ENCODE measurements around the gene OR2M7. TPM values are rescaled to one million over a fixed set of nuclear protein-coding genes. Genes with fewer than 3 reads are reported as not detected.

The OR2M7 gene
- total and polyA plus RNA-seq, 5 donors from 2014 or later, result not detected

Other genes with a start within 250 kb of the OR2M7 start
- not detected for gene OR2L13, start 229.4 kb downstream of the OR2M7 start, total RNA-seq
- not detected for gene OR2L13, start 229.4 kb downstream of the OR2M7 start, polyA plus RNA-seq
- gene OR2M5, start 179.4 kb downstream of the OR2M7 start, total RNA-seq, result not detected
- gene OR2M5, start 179.4 kb downstream of the OR2M7 start, polyA plus RNA-seq, result not detected
- not detected for gene OR2M2, start 149.7 kb downstream of the OR2M7 start, total RNA-seq
- not detected for gene OR2M2, start 149.7 kb downstream of the OR2M7 start, polyA plus RNA-seq
- gene OR2M3, start 127.3 kb downstream of the OR2M7 start, total RNA-seq, result not detected
- not detected for gene OR2M3, start 127.3 kb downstream of the OR2M7 start, polyA plus RNA-seq
- not detected for gene OR2M4, start 93.2 kb downstream of the OR2M7 start, total RNA-seq
- gene OR2M4, start 93.2 kb downstream of the OR2M7 start, polyA plus RNA-seq, result not detected
- not detected for gene OR2T33, start 46.6 kb downstream of the OR2M7 start, total RNA-seq
- gene OR2T33, start 46.6 kb downstream of the OR2M7 start, polyA plus RNA-seq, result not detected
- gene OR2T12, start 21.1 kb downstream of the OR2M7 start, total RNA-seq, result not detected
- gene OR2T12, start 21.1 kb downstream of the OR2M7 start, polyA plus RNA-seq, result not detected
- not detected for gene OR14C36, start 24.2 kb upstream of the OR2M7 start, total RNA-seq
- not detected for gene OR14C36, start 24.2 kb upstream of the OR2M7 start, polyA plus RNA-seq
- gene OR2T4, start 37.1 kb upstream of the OR2M7 start, total RNA-seq, result not detected
- not detected for gene OR2T4, start 37.1 kb upstream of the OR2M7 start, polyA plus RNA-seq
- not detected for gene OR2T6, start 51.2 kb upstream of the OR2M7 start, total RNA-seq
- not detected for gene OR2T6, start 51.2 kb upstream of the OR2M7 start, polyA plus RNA-seq
- gene OR2T1, start 78.5 kb upstream of the OR2M7 start, total RNA-seq, result not detected
- gene OR2T1, start 78.5 kb upstream of the OR2M7 start, polyA plus RNA-seq, result not detected
- gene OR2T2, start 121.1 kb upstream of the OR2M7 start, total RNA-seq, result not detected
- not detected for gene OR2T2, start 121.1 kb upstream of the OR2M7 start, polyA plus RNA-seq
- gene OR2T3, start 148.8 kb upstream of the OR2M7 start, total RNA-seq, result not detected
- gene OR2T3, start 148.8 kb upstream of the OR2M7 start, polyA plus RNA-seq, result not detected
- gene OR2T5, start 164.0 kb upstream of the OR2M7 start, total RNA-seq, result not detected
- not detected for gene OR2T5, start 164.0 kb upstream of the OR2M7 start, polyA plus RNA-seq
- gene OR2G6, start 183.5 kb upstream of the OR2M7 start, total RNA-seq, result not detected
- not detected for gene OR2G6, start 183.5 kb upstream of the OR2M7 start, polyA plus RNA-seq
- not detected for gene OR2T29, start 238.2 kb upstream of the OR2M7 start, total RNA-seq
- gene OR2T29, start 238.2 kb upstream of the OR2M7 start, polyA plus RNA-seq, result not detected